DND-41 (cell line): Measurements from ENCODE around the gene SOWAHC.

Source experiments
- ATAC-seq: fragments of 200-7000 bp; cut with Tn5 transposase; 3 replicates; pipeline ENCODE4 v1.9.1; 2021; ENCODE audit warnings: low read depth; ENCODE audit not compliant: insufficient read depth
- DNase-seq: peaks from one replicate; pipeline ENCODE4 v3.0.0-alpha.2; 2020
- H2AFZ ChIP-seq: 2 replicates; pipeline ENCODE4 v1.6.0; 2012; ENCODE audit warnings: low read depth, low read length
- H3K27ac ChIP-seq: 2 replicates; pipeline ENCODE4 v1.5.1; 2012; ENCODE audit warnings: low read length, inconsistent platforms
- H3K27me3 ChIP-seq: fragments of 200-600 bp; sonication (generic); 2 replicates; pipeline ENCODE4 v1.6.0; 2012; ENCODE audit warnings: low read length, mild to moderate bottlenecking, inconsistent platforms; ENCODE audit not compliant: insufficient read depth, poor library complexity
- H3K36me3 ChIP-seq: 2 replicates; pipeline ENCODE4 v1.5.1; 2012; ENCODE audit warnings: low read length, inconsistent platforms; ENCODE audit not compliant: insufficient read depth
- H3K4me1 ChIP-seq: 2 replicates; pipeline ENCODE4 v1.5.1; 2012; ENCODE audit warnings: mild to moderate bottlenecking, low read length; ENCODE audit not compliant: insufficient read depth
- H3K4me2 ChIP-seq: 2 replicates; pipeline ENCODE4 v1.6.0; 2012; ENCODE audit warnings: mild to moderate bottlenecking, moderate library complexity, low read length, inconsistent platforms; ENCODE audit not compliant: insufficient read depth
- H3K4me3 ChIP-seq, 2 experiments: fragments of 200-600 bp in 1 of 2; shearing (Covaris generic) in 1 of 2; 2 replicates each; pipeline ENCODE4 v1.5.1; 2012 to 2016; ENCODE audit warnings: inconsistent platforms in 2 of 2, low read length in 2 of 2, mild to moderate bottlenecking in 2 of 2, low read depth in 1 of 2, moderate library complexity in 1 of 2
- H3K79me2 ChIP-seq: 2 replicates; pipeline ENCODE4 v1.6.0; 2012; ENCODE audit warnings: low read length, inconsistent platforms; ENCODE audit not compliant: insufficient read depth
- H3K9ac ChIP-seq: 2 replicates; pipeline ENCODE4 v1.6.0; 2012; ENCODE audit warnings: low read depth, mild to moderate bottlenecking, inconsistent platforms, low read length, moderate library complexity
- H3K9me3 ChIP-seq: 2 replicates; pipeline ENCODE4 v1.5.1; 2012; ENCODE audit warnings: low read length, moderate library complexity, mild to moderate bottlenecking, inconsistent platforms; ENCODE audit not compliant: insufficient read depth, severe bottlenecking
- H4K20me1 ChIP-seq: 2 replicates; pipeline ENCODE4 v1.6.0; 2012; ENCODE audit warnings: low read length; ENCODE audit not compliant: insufficient read depth
- EZH2 ChIP-seq: IDR thresholded peaks from 3 replicates; pipeline ENCODE4 v1.6.1; 2012; ENCODE audit warnings: borderline replicate concordance, low read depth, mild to moderate bottlenecking, moderate library complexity, low read length, inconsistent platforms; ENCODE audit not compliant: severe bottlenecking
- TF ChIP-seq, protein P1 (sequence below): IDR thresholded peaks from 2 replicates; pipeline ENCODE4 v1.5.1; 2012; ENCODE audit warnings: borderline replicate concordance, low read length, moderate library complexity, mild to moderate bottlenecking; ENCODE audit not compliant: poor library complexity, severe bottlenecking; ENCODE audit errors: extremely low read depth

Gene SOWAHC

DNA sequence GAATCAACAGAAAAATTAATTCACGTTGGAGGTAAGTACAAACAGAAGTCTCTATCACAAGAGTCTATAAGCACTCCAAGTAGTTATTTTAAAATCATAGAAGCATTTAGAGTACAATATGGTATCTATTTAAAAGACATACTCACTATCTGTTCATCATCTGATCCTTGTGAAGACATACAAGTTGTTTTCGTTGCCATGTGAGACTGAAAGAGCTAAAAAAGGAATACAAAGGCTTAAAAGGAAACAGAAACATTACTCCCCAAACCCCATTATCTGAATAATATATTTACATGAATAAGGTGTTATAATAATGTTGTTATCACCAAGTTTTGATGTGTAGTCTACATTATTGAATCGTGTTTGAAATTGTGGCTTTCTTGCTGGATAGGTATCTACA is 21.3 kb upstream of the SOWAHC start:
- Histone ChIP-seq H3K27ac (no peak overlapping the region), H3K4me1 (no peaks in the 10 kb centered on the region), H3K27me3 (peaks cover 3% of the 10 kb centered on the region), H3K4me2 (no peak overlapping the region), H3K36me3 (no peaks in the 10 kb centered on the region), H4K20me1 (no peaks in the 10 kb centered on the region), H2AFZ (no peak overlapping the region), H3K4me3 (no peak overlapping the region), H3K79me2 (no peaks in the 10 kb centered on the region), H3K9me3 (no peaks in the 10 kb centered on the region), H3K9ac (no peak overlapping the region)
- ATAC-seq (no peak), DNase-seq (no peak)
- TF ChIP-seq EZH2 = no peak
- TF ChIP-seq, protein P1, sequence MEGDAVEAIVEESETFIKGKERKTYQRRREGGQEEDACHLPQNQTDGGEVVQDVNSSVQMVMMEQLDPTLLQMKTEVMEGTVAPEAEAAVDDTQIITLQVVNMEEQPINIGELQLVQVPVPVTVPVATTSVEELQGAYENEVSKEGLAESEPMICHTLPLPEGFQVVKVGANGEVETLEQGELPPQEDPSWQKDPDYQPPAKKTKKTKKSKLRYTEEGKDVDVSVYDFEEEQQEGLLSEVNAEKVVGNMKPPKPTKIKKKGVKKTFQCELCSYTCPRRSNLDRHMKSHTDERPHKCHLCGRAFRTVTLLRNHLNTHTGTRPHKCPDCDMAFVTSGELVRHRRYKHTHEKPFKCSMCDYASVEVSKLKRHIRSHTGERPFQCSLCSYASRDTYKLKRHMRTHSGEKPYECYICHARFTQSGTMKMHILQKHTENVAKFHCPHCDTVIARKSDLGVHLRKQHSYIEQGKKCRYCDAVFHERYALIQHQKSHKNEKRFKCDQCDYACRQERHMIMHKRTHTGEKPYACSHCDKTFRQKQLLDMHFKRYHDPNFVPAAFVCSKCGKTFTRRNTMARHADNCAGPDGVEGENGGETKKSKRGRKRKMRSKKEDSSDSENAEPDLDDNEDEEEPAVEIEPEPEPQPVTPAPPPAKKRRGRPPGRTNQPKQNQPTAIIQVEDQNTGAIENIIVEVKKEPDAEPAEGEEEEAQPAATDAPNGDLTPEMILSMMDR = no peak

DNA sequence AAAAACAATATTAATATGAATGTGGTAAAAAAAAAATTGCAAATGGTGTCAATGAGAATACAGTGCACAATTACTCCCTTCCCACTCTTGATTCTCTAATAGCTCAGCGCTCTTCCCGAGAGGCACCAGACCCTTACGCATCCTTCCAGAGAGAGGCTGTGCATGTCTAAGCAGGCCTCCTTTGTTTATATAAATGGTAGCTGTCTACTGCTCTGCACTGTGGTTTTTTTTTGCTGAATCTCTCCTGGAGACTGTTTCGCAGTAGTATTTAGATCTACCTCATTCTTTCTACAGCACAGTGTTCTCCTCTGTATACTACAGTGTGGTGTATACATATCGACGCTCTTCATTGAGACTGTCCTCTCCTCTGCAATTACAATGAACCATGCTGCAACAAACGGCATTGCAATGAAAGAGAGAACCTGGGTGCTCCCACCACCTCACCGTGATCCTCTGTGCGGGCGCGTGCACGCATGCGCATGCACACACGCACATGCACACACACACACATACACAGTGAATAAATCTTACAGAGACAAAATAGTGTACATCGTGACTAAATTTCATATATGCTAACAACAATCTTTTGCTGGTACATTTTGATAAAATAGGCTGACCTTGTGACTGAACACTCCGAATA is 19.8 kb upstream of the SOWAHC start:
- H2AFZ ChIP-seq = no peak overlapping the region
- DNase-seq (no peak), ATAC-seq (no peak)
- no peaks in the 10 kb centered on the region for H3K79me2 ChIP-seq
- no peak overlapping the region for H3K9ac ChIP-seq
- no peaks in the 10 kb centered on the region for H3K4me1 ChIP-seq
- H4K20me1 ChIP-seq = no peaks in the 10 kb centered on the region
- H3K4me2 ChIP-seq = no peak overlapping the region
- H3K27ac ChIP-seq = no peak overlapping the region
- peaks cover 3% of the 10 kb centered on the region for H3K27me3 ChIP-seq
- no peak overlapping the region for H3K4me3 ChIP-seq
- TF ChIP-seq, protein P1 = no peak
- TF ChIP-seq EZH2 = no peak
- no peaks in the 10 kb centered on the region for H3K9me3 ChIP-seq
- H3K36me3 ChIP-seq = no peaks in the 10 kb centered on the region

DNA sequence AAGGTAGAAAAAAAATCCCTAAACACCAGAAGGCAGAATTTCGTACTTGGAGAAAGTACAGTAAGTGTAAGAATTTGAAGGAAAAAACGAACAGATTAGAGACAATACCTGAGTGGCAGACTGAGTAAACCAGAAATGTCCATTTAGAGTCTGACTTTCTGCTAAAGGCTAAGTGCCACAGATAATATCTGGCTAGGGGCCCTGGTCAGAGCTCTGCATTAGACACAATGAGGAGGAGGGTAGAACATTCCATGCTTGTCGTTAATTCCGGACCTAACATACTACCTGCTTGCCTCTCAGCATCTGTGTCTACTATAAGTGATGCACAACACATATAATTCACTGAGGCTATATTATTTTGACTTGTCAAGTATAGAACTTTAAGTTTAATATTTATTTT is 18.5 kb upstream of the SOWAHC start:
- Histone ChIP-seq H3K9ac (no peak overlapping the region), H4K20me1 (no peaks in the 10 kb centered on the region), H3K36me3 (no peaks in the 10 kb centered on the region), H3K9me3 (no peaks in the 10 kb centered on the region), H3K4me2 (no peak overlapping the region), H3K4me3 (no peak overlapping the region), H3K27me3 (peaks cover 6% of the 10 kb centered on the region), H2AFZ (no peak overlapping the region), H3K27ac (no peak overlapping the region), H3K4me1 (no peaks in the 10 kb centered on the region), H3K79me2 (no peaks in the 10 kb centered on the region)
- DNase-seq (no peak), ATAC-seq (no peak)
- no peak for TF ChIP-seq EZH2

DNA sequence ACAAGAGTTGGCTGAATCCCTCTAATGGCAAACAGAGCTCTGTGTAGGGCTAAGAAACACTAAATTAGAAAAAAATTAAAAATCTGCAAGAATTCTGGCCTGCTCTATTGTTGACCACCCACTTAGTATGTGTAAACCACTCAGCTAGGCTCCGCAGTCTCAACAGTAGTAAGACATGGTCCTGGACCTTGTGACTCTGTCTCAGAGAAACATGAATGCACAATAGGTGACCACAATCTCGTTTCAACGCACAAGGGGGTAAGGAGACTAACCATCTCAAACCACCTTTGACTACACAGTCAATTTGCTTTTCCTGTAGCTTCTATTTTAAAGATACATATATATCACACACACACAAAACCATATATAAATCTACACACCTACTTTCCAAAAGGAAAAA is 16.9 kb upstream of the SOWAHC start:
- H3K79me2 ChIP-seq = no peaks in the 10 kb centered on the region
- ATAC-seq (no peak), DNase-seq (no peak)
- no peak overlapping the region for H3K4me2 ChIP-seq
- no peak overlapping the region for H2AFZ ChIP-seq
- no peak overlapping the region for H3K9ac ChIP-seq
- no peaks in the 10 kb centered on the region for H4K20me1 ChIP-seq
- H3K27me3 ChIP-seq = peaks cover 6% of the 10 kb centered on the region
- H3K4me3 ChIP-seq = no peak overlapping the region
- H3K9me3 ChIP-seq = no peaks in the 10 kb centered on the region
- no peak overlapping the region for H3K27ac ChIP-seq
- no peaks in the 10 kb centered on the region for H3K4me1 ChIP-seq
- H3K36me3 ChIP-seq = no peaks in the 10 kb centered on the region
- TF ChIP-seq EZH2 = no peak
- TF ChIP-seq, protein P1 = no peak
